ENCODE measurements around the gene EPHA3. TPM values are rescaled to one million over a fixed set of nuclear protein-coding genes. Genes with fewer than 3 reads are reported as not detected.

Gene EPHA3
- total and polyA plus RNA-seq, 2 of the 4 experiments (the other 2 are of a cell fraction): 0.10 to 0.18 TPM

- Histone ChIP-seq H3K9me1 (ENCODE audit: insufficient read depth, low read length) (no peaks in the 10 kb centered on the region), H3K36me3 (ENCODE audit: control insufficient read depth, insufficient read depth, low read length) (no peaks in the 10 kb centered on the region), H3K9ac (ENCODE audit: low read depth, low read length) (no peak overlapping the region), H3K4me2 (ENCODE audit: low read depth, low read length) (no peak overlapping the region), H2BK15ac (ENCODE audit: low read depth, low read length) (no peak overlapping the region), H2BK120ac (ENCODE audit: low read depth, low read length) (no peak overlapping the region), H3K27ac (ENCODE audit: insufficient read depth, low read length) (no peak overlapping the region), H2BK20ac (ENCODE audit: low read depth, low read length) (no peak overlapping the region), H4K5ac (ENCODE audit: low read depth, low read length) (no peak overlapping the region), H2BK5ac (ENCODE audit: low read depth, low read length, poor library complexity, severe bottlenecking) (no peak overlapping the region), H3K27me3 (ENCODE audit: control insufficient read depth, insufficient read depth, low read length) (no peaks in the 10 kb centered on the region), H4K20me1 (ENCODE audit: insufficient read depth, low read length) (no peaks in the 10 kb centered on the region), H3K79me1 (ENCODE audit: low read depth in 1 of 2, low read length in 2 of 2) (no peaks in the 10 kb centered on the region), H2AK9ac (replicated peaks; ENCODE audit: low read depth, low read length, poor library complexity) (no peak overlapping the region), H3K23ac (ENCODE audit: low read depth, low read length) (no peak overlapping the region), H3K56ac (ENCODE audit: extremely low read depth, insufficient read depth, low read length) (no peak overlapping the region), H3K14ac (replicated peaks; ENCODE audit: low read depth, low read length) (no peak overlapping the region), H3K9me3 (ENCODE audit: control insufficient read depth, insufficient read depth, low read length) (no peaks in the 10 kb centered on the region), H3K4ac (ENCODE audit: low read depth, low read length) (no peak overlapping the region), H4K8ac (ENCODE audit: low read depth in 2 of 2, low read length in 2 of 2) (no peak overlapping the region), H4K91ac (ENCODE audit: insufficient read depth, low read depth, low read length) (no peak overlapping the region), H2AK5ac (ENCODE audit: low read depth, low read length) (no peak overlapping the region), H3K4me3 (ENCODE audit: insufficient read depth, low read depth, low read length) (no peak overlapping the region), H3K4me1 (ENCODE audit: control insufficient read depth, insufficient read depth, low read length) (no peaks in the 10 kb centered on the region), H2AFZ (replicated peaks; ENCODE audit: low read length, poor library complexity) (no peak overlapping the region), H3K18ac (ENCODE audit: low read depth, low read length) (no peak overlapping the region)
- no TSS peak for BruUV-seq (replicated peaks)
- dilution Hi-C loops (cut with HindIII; ENCODE audit: low sequenced_read_pairs, unreplicated experiment): no loop called here
- DNase-seq (no peak), ATAC-seq (ENCODE audit: low read depth) (no peak)
- POLR2A ChIA-PET (ENCODE audit: unreplicated experiment): no interaction called here
- in situ Hi-C loops (cut with MboI; ENCODE audit: low sequenced_read_pairs): no loop called here
- intact Hi-C loops (cut with micrococcal nuclease): no loop called here
- no CpG with 5 or more reads among the region's 1 CpG for WGBS, 2 experiments (ENCODE audit: extremely low coverage in 2 of 2, insufficient read length in 1 of 2)
- CTCF ChIA-PET: no interaction called here
- TF ChIP-seq CTCF (conservative IDR thresholded peaks at IDR 0.05; ENCODE audit: low read depth, low read length) (no peak), RCOR1 (IDR thresholded peaks at IDR 0.05; ENCODE audit: insufficient replicate concordance, low read length) (no peak), POLR2A (IDR thresholded peaks at IDR 0.05; ENCODE audit: low read depth, low read length) (no peak), RFX5 (IDR thresholded peaks at IDR 0.05; ENCODE audit: low read depth, low read length) (no peak), FOS (IDR thresholded peaks at IDR 0.05; ENCODE audit: low read depth, low read length) (no peak), MAFK (IDR thresholded peaks at IDR 0.05; ENCODE audit: low read depth, low read length) (no peak), RAD21 (IDR thresholded peaks at IDR 0.05; ENCODE audit: low read length) (no peak), CEBPB (IDR thresholded peaks at IDR 0.05; ENCODE audit: low read depth, low read length) (no peak), BHLHE40 (IDR thresholded peaks at IDR 0.05; ENCODE audit: low read depth, low read length) (no peak), NFE2L2 (IDR thresholded peaks at IDR 0.05; ENCODE audit: low read depth, low read length) (no peak), USF2 (IDR thresholded peaks at IDR 0.05; ENCODE audit: low read depth, low read length) (no peak), SMC3 (IDR thresholded peaks at IDR 0.05; ENCODE audit: low read depth, low read length) (no peak), MXI1 (IDR thresholded peaks at IDR 0.05; ENCODE audit: borderline replicate concordance, low read depth, low read length) (no peak), ELK1 (IDR thresholded peaks at IDR 0.05; ENCODE audit: borderline replicate concordance, low read depth, low read length) (no peak), MAZ (IDR thresholded peaks at IDR 0.05; ENCODE audit: borderline replicate concordance, low read depth, low read length) (no peak), CHD1 (IDR thresholded peaks at IDR 0.05; ENCODE audit: low read depth, low read length) (no peak)
Observed at GRCh38 chr3:89079944-89080343, 27.5 kb upstream of the EPHA3 start.
